ENCODE measurements around the gene VPS33A.
A peak's percentile ranks its signal among the peaks of the same experiment; 100 is the strongest.

The VPS33A gene

GRCh38 chr12:122185079-122185478 lies 81.2 kb downstream of the VPS33A start:
- TF ChIP-seq EZH2 (IDR thresholded peaks at IDR 0.05; ENCODE audit: borderline replicate concordance, low read length) (no peak), CTCF (IDR thresholded peaks at IDR 0.05; ENCODE audit: low read length) (no peak)
- H3K27me3 ChIP-seq (ENCODE audit: insufficient read depth, low read length): peaks cover 3% of the 10 kb centered on the region; the same call in 1 of the 2 replicates
- no peaks in the 10 kb centered on the region for H3K79me2 ChIP-seq (ENCODE audit: insufficient read depth, low read length)
- H3K9me2 ChIP-seq (ENCODE audit: low read depth, low read length): no peaks in the 10 kb centered on the region
- no peak overlapping the region for H2AFZ ChIP-seq (ENCODE audit: low read length)
- no peaks in the 10 kb centered on the region for H3K9me3 ChIP-seq (ENCODE audit: low read length)
- H3K4me1 ChIP-seq (ENCODE audit: insufficient read depth, low read length, severe bottlenecking): peaks cover 23% of the 10 kb centered on the region
- peak overlapping the region; percentile 4; the same call in 1 of the 2 replicates for H3K4me2 ChIP-seq (ENCODE audit: low read length)
- no peak overlapping the region for H3K4me3 ChIP-seq (ENCODE audit: low read depth, low read length, poor library complexity, severe bottlenecking)
- H4K20me1 ChIP-seq (ENCODE audit: insufficient read depth, low read length): no peaks in the 10 kb centered on the region
- no peaks in the 10 kb centered on the region for H3K36me3 ChIP-seq (ENCODE audit: insufficient read depth, low read length)
- H3K9ac ChIP-seq (ENCODE audit: low read length): no peak overlapping the region
- H3K27ac ChIP-seq (ENCODE audit: low read depth, low read length, poor library complexity, severe bottlenecking): no peak overlapping the region
- no peaks in the 10 kb centered on the region for H3F3A ChIP-seq (ENCODE audit: insufficient read depth, low read length)

GRCh38 chr12:122184517-122184916 lies 81.8 kb downstream of the VPS33A start:
- Histone ChIP-seq H2AFZ (ENCODE audit: low read length) (no peak overlapping the region), H3K27ac (ENCODE audit: low read depth, low read length, poor library complexity, severe bottlenecking) (no peak overlapping the region), H3K9ac (ENCODE audit: low read length) (no peak overlapping the region)

DNA sequence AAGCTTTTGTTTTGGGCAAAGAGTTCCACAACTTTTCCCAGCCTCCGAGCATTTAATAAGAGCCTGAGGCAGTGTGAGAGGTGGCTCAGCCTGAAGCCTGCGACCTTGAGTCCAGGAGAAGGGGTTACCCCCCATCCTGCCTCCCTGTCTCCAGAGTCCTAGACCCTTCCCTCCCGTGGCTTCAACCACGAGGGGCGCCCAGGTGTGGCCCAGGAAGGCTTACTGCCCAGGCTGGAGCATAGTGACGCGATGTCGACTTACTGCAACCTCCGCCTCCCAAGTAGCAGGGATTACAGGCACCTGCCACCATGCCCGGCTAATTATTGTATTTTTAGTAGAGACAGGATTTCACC lies 82.7 kb downstream of the VPS33A start:
- H3K9me3 ChIP-seq (ENCODE audit: low read length): no peaks in the 10 kb centered on the region
- no peaks in the 10 kb centered on the region for H4K20me1 ChIP-seq (ENCODE audit: insufficient read depth, low read length)
- no peak overlapping the region; the same call in 1 of the 2 replicates for H2AFZ ChIP-seq (ENCODE audit: low read length)
- H3K79me2 ChIP-seq (ENCODE audit: insufficient read depth, low read length): no peaks in the 10 kb centered on the region
- peak overlapping the region; percentile 57; the same call in 1 of the 2 replicates for H3K9ac ChIP-seq (ENCODE audit: low read length)
- no peaks in the 10 kb centered on the region for H3F3A ChIP-seq (ENCODE audit: insufficient read depth, low read length)
- peaks cover 23% of the 10 kb centered on the region for H3K4me1 ChIP-seq (ENCODE audit: insufficient read depth, low read length, severe bottlenecking)
- H3K27me3 ChIP-seq (ENCODE audit: insufficient read depth, low read length): peaks cover 3% of the 10 kb centered on the region; the same call in 1 of the 2 replicates
- H3K36me3 ChIP-seq (ENCODE audit: insufficient read depth, low read length): no peaks in the 10 kb centered on the region
- TF ChIP-seq CTCF (IDR thresholded peaks at IDR 0.05; ENCODE audit: low read length) (no peak), EZH2 (IDR thresholded peaks at IDR 0.05; ENCODE audit: borderline replicate concordance, low read length) (no peak)
- H3K4me3 ChIP-seq (ENCODE audit: low read depth, low read length, poor library complexity, severe bottlenecking): peak overlapping the region; percentile 60
- H3K9me2 ChIP-seq (ENCODE audit: low read depth, low read length): no peaks in the 10 kb centered on the region
- H3K27ac ChIP-seq (ENCODE audit: low read depth, low read length, poor library complexity, severe bottlenecking): no peak overlapping the region
- peak overlapping the region; percentile 84 for H3K4me2 ChIP-seq (ENCODE audit: low read length)

More at GRCh38 chr12:122184517-122184916, 81.8 kb downstream of the VPS33A start:
- no peaks in the 10 kb centered on the region for H3F3A ChIP-seq (ENCODE audit: insufficient read depth, low read length)
- H3K9me2 ChIP-seq (ENCODE audit: low read depth, low read length): no peaks in the 10 kb centered on the region
- no peak overlapping the region for H3K4me3 ChIP-seq (ENCODE audit: low read depth, low read length, poor library complexity, severe bottlenecking)
- peak overlapping the region; percentile 4; the same call in 1 of the 2 replicates for H3K4me2 ChIP-seq (ENCODE audit: low read length)
- peaks cover 23% of the 10 kb centered on the region for H3K4me1 ChIP-seq (ENCODE audit: insufficient read depth, low read length, severe bottlenecking)
- H3K79me2 ChIP-seq (ENCODE audit: insufficient read depth, low read length): no peaks in the 10 kb centered on the region
- TF ChIP-seq CTCF (IDR thresholded peaks at IDR 0.05; ENCODE audit: low read length): no peak
- no peak for TF ChIP-seq EZH2 (IDR thresholded peaks at IDR 0.05; ENCODE audit: borderline replicate concordance, low read length)
- peaks cover 3% of the 10 kb centered on the region; the same call in 1 of the 2 replicates for H3K27me3 ChIP-seq (ENCODE audit: insufficient read depth, low read length)
- no peaks in the 10 kb centered on the region for H4K20me1 ChIP-seq (ENCODE audit: insufficient read depth, low read length)
- H3K9me3 ChIP-seq (ENCODE audit: low read length): no peaks in the 10 kb centered on the region
- H3K36me3 ChIP-seq (ENCODE audit: insufficient read depth, low read length): no peaks in the 10 kb centered on the region
